ENCODE results near the gene LCN15.
"Not testable (repeated sequence)": the region's sequence is repeated elsewhere in the genome, so short reads cannot be mapped to it uniquely, and the experiment has no call there.

DNA sequence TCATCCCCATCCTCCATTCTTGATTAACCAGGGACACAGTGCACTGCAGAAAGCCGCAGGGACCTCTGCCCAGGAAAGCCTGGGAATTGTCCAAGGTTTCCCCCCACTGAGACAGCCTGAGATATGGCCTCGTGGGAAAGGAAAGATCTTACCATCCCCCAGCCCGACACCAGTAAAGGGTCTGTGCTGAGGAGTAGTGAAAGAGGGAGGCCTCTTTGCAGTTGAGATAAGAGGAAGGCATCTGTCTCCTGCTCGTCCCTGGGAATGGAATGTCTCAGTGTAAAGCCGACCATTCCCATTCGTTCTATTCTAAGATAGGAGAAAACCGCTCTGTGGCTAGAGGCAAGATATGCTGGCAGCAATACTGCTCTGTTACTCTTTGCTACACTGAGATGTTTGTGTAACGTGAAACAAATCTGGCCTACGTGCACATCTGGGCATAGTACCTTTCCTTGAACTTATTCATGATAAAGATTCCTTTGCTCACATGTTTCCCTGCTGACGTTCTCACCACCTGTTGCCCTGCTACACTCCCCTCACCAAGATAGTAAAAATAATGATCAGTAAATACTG is 32.5 kb upstream of the LCN15 start:
- not testable (repeated sequence) for TF ChIP-seq POLR2A, CTCF (IDR thresholded peaks at IDR 0.05)

All from heart left ventricle (tissue), 13 donors.